ENCODE data around the gene CIRBP. TPM values are rescaled to one million over a fixed set of nuclear protein-coding genes. Genes with fewer than 3 reads are reported as not detected.

Gene CIRBP
- total and polyA plus RNA-seq, 2 of the 13 experiments (the other 11 are each of a cell fraction or from before 2014, with no cell fraction given): 133 to 140 TPM

GRCh38 chr19:1244693-1245451 lies 24.3 kb upstream of the CIRBP start (continued):
- TF ChIP-seq HBP1 (CRISPR knock-in tag; IDR thresholded peaks at IDR 0.05; ENCODE audit: low read depth): no peak
- no peak; the same call in none of the 2 replicates for TF ChIP-seq POLR2G (IDR thresholded peaks at IDR 0.05; ENCODE audit: low read depth, low read length)
- peak; percentile 49; the same call in 1 of the 2 replicates for TF ChIP-seq SOX13 (IDR thresholded peaks at IDR 0.05)
- peak in 1 of 2 experiments; percentile 84; a peak in 2 of 4 replicates for TF ChIP-seq SOX13 (CRISPR knock-in tag; conservative IDR thresholded peaks at IDR 0.05 in 1 of 2, IDR thresholded peaks at IDR 0.05 in 1 of 2)
- TF ChIP-seq SNAPC5 (CRISPR knock-in tag; IDR thresholded peaks at IDR 0.05; ENCODE audit: borderline replicate concordance): no peak
- TF ChIP-seq MEIS2 (CRISPR knock-in tag; IDR thresholded peaks at IDR 0.05): peak; percentile 54; the same call in 1 of the 2 replicates
- no peak for TF ChIP-seq GABPA (IDR thresholded peaks at IDR 0.05; ENCODE audit: low read depth, low read length)
- peak; percentile 71 for TF ChIP-seq GABPA (CRISPR knock-in tag; IDR thresholded peaks at IDR 0.05; ENCODE audit: low read depth)
- TF ChIP-seq HIVEP1 (CRISPR knock-in tag; IDR thresholded peaks at IDR 0.05): peak; percentile 99
- 0 out of 2 replicates have a peak, but pooled peaks have one; percentile 27 for TF ChIP-seq DNMT3B (CRISPR knock-in tag; conservative IDR thresholded peaks at IDR 0.05)
- peak; percentile 75 for TF ChIP-seq FOXA3 (CRISPR knock-in tag; IDR thresholded peaks at IDR 0.05)
- TF ChIP-seq BRD4 (CRISPR knock-in tag; IDR thresholded peaks at IDR 0.05): peak; percentile 27; the same call in 1 of the 2 replicates
- no peak for TF ChIP-seq ZNF333 (CRISPR knock-in tag; IDR thresholded peaks at IDR 0.05; ENCODE audit: borderline replicate concordance)
- TF ChIP-seq GMEB1 (CRISPR knock-in tag; IDR thresholded peaks at IDR 0.05; ENCODE audit: borderline replicate concordance): peak; percentile 70; the same call in 1 of the 2 replicates
- no peak for TF ChIP-seq CSRNP2 (CRISPR knock-in tag; conservative IDR thresholded peaks at IDR 0.05; ENCODE audit: low read depth)
- TF ChIP-seq ZHX1 (CRISPR knock-in tag; IDR thresholded peaks at IDR 0.05; ENCODE audit: low read depth): no peak
- no peak for TF ChIP-seq DDIT3 (CRISPR knock-in tag; IDR thresholded peaks at IDR 0.05)
- peak; percentile 62; the same call in 1 of the 2 replicates for TF ChIP-seq FOXJ3 (CRISPR knock-in tag; IDR thresholded peaks at IDR 0.05; ENCODE audit: borderline replicate concordance)

Measured in HepG2 (cell line).